PC-3 (cell line): ENCODE measurements around the gene SSH3. TPM values are rescaled to one million over a fixed set of nuclear protein-coding genes. Genes with fewer than 3 reads are reported as not detected.

Experiments used
- ATAC-seq: fragments of 200-7000 bp; cut with Tn5 transposase; 2 replicates; pipeline ENCODE4 v1.9.1; 2020; ENCODE audit warnings: mild to moderate bottlenecking, moderate library complexity
- Bru-seq: library from RNA; stranded (reverse); fragments of 400-500 nt; gene quantifications from one replicate; lab custom pipeline; 2021; lab: Mats Ljungman, UMichigan
- BruChase-seq, 2 experiments: library from RNA; stranded (reverse); fragments of 400-500 nt; gene quantifications; one replicate each; lab custom pipeline; 2021; lab: Mats Ljungman, UMichigan
- BruUV-seq: library from RNA; stranded (reverse); fragments of 400-500 nt; replicated peaks from 2 replicates; lab custom pipeline; 2021; lab: Mats Ljungman, UMichigan
- CTCF ChIA-PET: fragments of 300-600 bp; sonication (Branson Sonifier 250); formaldehyde crosslinking; loops from one replicate; lab custom pipeline; 2022; ENCODE audit warnings: antibody characterized with exemption; lab: Charles Lee
- POLR2A ChIA-PET: fragments of 300-600 bp; sonication (Branson Sonifier 250); formaldehyde crosslinking; loops from one replicate; lab custom pipeline; 2022; ENCODE audit warnings: antibody characterized with exemption; ENCODE audit not compliant: unreplicated experiment; lab: Charles Lee
- DNase-seq: peaks from one replicate; pipeline ENCODE4 v3.0.0-alpha.2; 2015
- H2AFZ ChIP-seq: fragments of 300-600 bp; sonication (generic); 2 replicates; pipeline ENCODE4 v1.6.0; 2016; ENCODE audit warnings: antibody characterized with exemption, low read length
- H3F3A ChIP-seq: fragments of 300-600 bp; sonication (generic); one replicate; pipeline ENCODE4 v1.6.0; 2017; ENCODE audit warnings: antibody characterized with exemption, low read length, control low read depth, mild to moderate bottlenecking; ENCODE audit not compliant: unreplicated experiment
- H3K27ac ChIP-seq: fragments of 300-600 bp; sonication (generic); 2 replicates; pipeline ENCODE4 v1.5.1; 2016; ENCODE audit warnings: mild to moderate bottlenecking, low read length
- H3K27me3 ChIP-seq: fragments of 300-600 bp; sonication (generic); 2 replicates; pipeline ENCODE4 v1.6.1; 2016; ENCODE audit warnings: low read length, mixed read lengths
- H3K36me3 ChIP-seq: fragments of 300-600 bp; sonication (generic); 2 replicates; pipeline ENCODE4 v1.6.1; 2016; ENCODE audit warnings: low read depth, mixed run types, low read length, mixed read lengths
- H3K4me1 ChIP-seq: fragments of 300-600 bp; sonication (generic); 2 replicates; pipeline ENCODE4 v1.5.1; 2016; ENCODE audit warnings: low read length; ENCODE audit not compliant: insufficient read depth
- H3K4me2 ChIP-seq: fragments of 300-600 bp; sonication (generic); 2 replicates; pipeline ENCODE4 v1.6.0; 2016; ENCODE audit warnings: low read length
- H3K4me3 ChIP-seq: fragments of 300-600 bp; sonication (generic); 2 replicates; pipeline ENCODE4 v1.5.1; 2016; ENCODE audit warnings: mild to moderate bottlenecking, low read length, mixed read lengths
- H3K79me2 ChIP-seq: fragments of 300-600 bp; sonication (generic); 2 replicates; pipeline ENCODE4 v1.6.1; 2017; ENCODE audit warnings: low read length, mixed read lengths
- H3K9ac ChIP-seq: fragments of 300-600 bp; sonication (generic); 2 replicates; pipeline ENCODE4 v1.6.0; 2016; ENCODE audit warnings: mild to moderate bottlenecking, low read length
- H3K9me2 ChIP-seq: fragments of 300-600 bp; sonication (generic); replicated peaks from 2 replicates; pipeline ENCODE4 v1.6.1; 2016; ENCODE audit warnings: mixed run types, low read length, mixed read lengths
- H3K9me3 ChIP-seq: fragments of 300-600 bp; sonication (generic); 2 replicates; pipeline ENCODE4 v1.6.1; 2016; ENCODE audit warnings: low read length, mixed read lengths
- H4K20me1 ChIP-seq: fragments of 300-600 bp; sonication (generic); 2 replicates; pipeline ENCODE4 v1.6.1; 2016; ENCODE audit warnings: low read length, mixed read lengths
- CTCF ChIP-seq: fragments of 300-600 bp; sonication (generic); conservative IDR thresholded peaks from 2 replicates; pipeline ENCODE4 v1.5.1; 2017; ENCODE audit warnings: antibody characterized with exemption, low read depth, mild to moderate bottlenecking, low read length
- EZH2 ChIP-seq: fragments of 300-600 bp; sonication (generic); IDR thresholded peaks from one replicate; pipeline ENCODE4 v1.6.1; 2017; ENCODE audit warnings: antibody characterized with exemption, mild to moderate bottlenecking, low read length; ENCODE audit not compliant: unreplicated experiment
- EZH2phosphoT487 ChIP-seq: fragments of 300-600 bp; sonication (generic); IDR thresholded peaks from 2 replicates; pipeline ENCODE4 v1.6.1; 2018; ENCODE audit warnings: mild to moderate bottlenecking, antibody characterized with exemption, low read length, borderline replicate concordance
- intact Hi-C: fragments of 100-400 bp; cut with micrococcal nuclease; formaldehyde crosslinking; loops from 2 replicates; pipeline ENCODE4 v1.9.0; 2023
- long read RNA-seq: library from polyadenylated mRNA; unstranded; transcript quantifications from one replicate; pipeline ENCODE4 v2.0.0, GENCODE V29; 2021; ENCODE audit not compliant: unreplicated experiment
- total RNA-seq: library from RNA; depleted of rRNA; stranded (reverse); fragments of >200 nt; gene quantifications from 2 replicates; pipeline ENCODE4 v1.2.3, GENCODE V29; 2014; rRNA removed

Gene SSH3
- total RNA-seq, result 35.1 and 52.4 TPM in 2 replicates
- Bru-seq, nascent RNA, result percentile 63 among the genes with signal in this experiment
- percentile 74 among the genes with signal in this experiment for BruChase-seq, experiment 1, labeled RNA remaining after a 6-hour chase
- percentile 74 among the genes with signal in this experiment for BruChase-seq, experiment 2, labeled RNA remaining after a 2-hour chase
- long read RNA-seq, transcript SSH3-201 (14 exons, 2,871 nt), result major isoform, 17 of 80 reads
- long read RNA-seq, partial matches to known transcripts, result 32 of 80 reads
- long read RNA-seq, other reads (novel, unspliced or antisense), result 30 of 80 reads

GRCh38 chr11:67303132-67303834, at the start of gene SSH3:
SSH3 (plus strand) TSS chr11:67303530; CDS start chr11:67303626, 96 bp downstream.
- no TSS peak for BruUV-seq
- DNase-seq, result peak; percentile 88

GRCh38 chr11:67253872-67254624, 49.3 kb upstream of the SSH3 start:
- H3K27me3 ChIP-seq, result no peaks in the 10 kb centered on the region
- TF ChIP-seq EZH2phosphoT487, result no peak
- no peak for TF ChIP-seq CTCF
- TF ChIP-seq EZH2, result no peak
- no peak overlapping the region for H3K4me2 ChIP-seq
- intact Hi-C loops, result no loop called here
- peaks cover 6% of the 10 kb centered on the region for H3K4me1 ChIP-seq
- ATAC-seq (no peak), DNase-seq (no peak)
- H3K36me3 ChIP-seq, result peaks cover 74% of the 10 kb centered on the region
- no peak overlapping the region for H3K4me3 ChIP-seq
- H4K20me1 ChIP-seq, result peaks cover 10% of the 10 kb centered on the region; the same call in 1 of the 2 replicates
- BruUV-seq, result no TSS peak
- no peak overlapping the region for H2AFZ ChIP-seq
- POLR2A ChIA-PET, result no interaction called here
- H3K27ac ChIP-seq, result no peak overlapping the region
- H3F3A ChIP-seq, result peaks cover 12% of the 10 kb centered on the region
- no peak overlapping the region for H3K9ac ChIP-seq
- no peaks in the 10 kb centered on the region for H3K9me3 ChIP-seq
- H3K79me2 ChIP-seq, result peaks cover 27% of the 10 kb centered on the region
- CTCF ChIA-PET, result no interaction called here
- no peaks in the 10 kb centered on the region for H3K9me2 ChIP-seq

More at GRCh38 chr11:67303132-67303834, at the start of gene SSH3:
- Histone ChIP-seq H3K9ac (peak within 1 kb of the TSS; percentile 91), H3K9me3 (no peaks in the 10 kb centered on the region), H3F3A (no peaks in the 10 kb centered on the region), H3K36me3 (peaks cover 15% of the 10 kb centered on the region; the same call in 1 of the 2 replicates), H3K9me2 (no peaks in the 10 kb centered on the region), H3K27ac (peak within 1 kb of the TSS; percentile 55), H3K27me3 (no peaks in the 10 kb centered on the region), H3K4me2 (peak within 1 kb of the TSS; percentile 93), H3K4me3 (peak within 1 kb of the TSS; percentile 93), H4K20me1 (no peaks in the 10 kb centered on the region), H3K4me1 (peaks cover 18% of the 10 kb centered on the region), H2AFZ (peak within 1 kb of the TSS; percentile 54), H3K79me2 (peaks cover 15% of the 10 kb centered on the region)
- TF ChIP-seq EZH2phosphoT487 (no peak), CTCF (no peak), EZH2 (no peak)
- intact Hi-C loops, result loop anchor here (1.0 to 5.0 kb wide), 2 partner anchors 9 to 36 kb away; partner anchors contain the start of gene GRK2
- peak; percentile 82 for ATAC-seq
- CTCF ChIA-PET, result interaction anchor here (0.6 to 2.0 kb wide), 2 partner anchors 14 to 43 kb away, joined by 3 to 14 read pairs; no protein-coding TSS in a partner anchor
- POLR2A ChIA-PET, result interaction anchor here (0.7 to 1.0 kb wide), 4 partner anchors 10 to 34 kb away, joined by 3 to 5 read pairs (median 3); no protein-coding TSS in a partner anchor
